HG02840 (cell line): ENCODE data around the gene MACC1.

ENCODE experiments used
- ATAC-seq: cut with Tn5 transposase; IDR thresholded peaks from one replicate; pipeline ENCODE4 v1.9.1; 2021; ENCODE audit warnings: mild to moderate bottlenecking, moderate library complexity, moderate number of reproducible peaks; ENCODE audit not compliant: unreplicated experiment, low FRiP score

The MACC1 gene

GRCh38 chr7:20102982-20103381 is 114.2 kb downstream of the MACC1 start:
- ATAC-seq: no peak

GRCh38 chr7:20095862-20096261 is 121.3 kb downstream of the MACC1 start:
- no peak for ATAC-seq

- ATAC-seq: no peak
Observed at GRCh38 chr7:20095436-20095835, 121.7 kb downstream of the MACC1 start.

- ATAC-seq: no peak
Observed at GRCh38 chr7:20089431-20089830, 127.8 kb downstream of the MACC1 start.

GRCh38 chr7:20085086-20085485 is 132.1 kb downstream of the MACC1 start:
- ATAC-seq: no peak
